HG02623 (cell line): ENCODE data around the gene CCNJL.
"Not testable (repeated sequence)": the region's sequence is repeated elsewhere in the genome, so short reads cannot be mapped to it uniquely, and the experiment has no call there.

Experiments
- ATAC-seq: cut with Tn5 transposase; IDR thresholded peaks from one replicate; pipeline ENCODE4 v1.9.1; 2021; ENCODE audit warnings: moderate library complexity; ENCODE audit not compliant: unreplicated experiment

Gene CCNJL

GRCh38 chr5:160312134-160312959, at the start of gene CCNJL:
Gene CCNJL, minus strand, starts transcription at chr5:160312564. Its CDS starts 641 bp downstream, at chr5:160311923.
- ATAC-seq = no peak

- no peak for ATAC-seq
Measured at GRCh38 chr5:160361624-160362228, 49.4 kb upstream of the CCNJL start.

- ATAC-seq = no peak
Measured at GRCh38 chr5:160360310-160360709, 47.9 kb upstream of the CCNJL start.

GRCh38 chr5:160359816-160360215, 47.5 kb upstream of the CCNJL start:
- no peak for ATAC-seq

- ATAC-seq = no peak
Measured at GRCh38 chr5:160359242-160359641, 46.9 kb upstream of the CCNJL start.

- no peak for ATAC-seq
Measured at GRCh38 chr5:160357861-160358411, 45.6 kb upstream of the CCNJL start.

GRCh38 chr5:160357394-160357793, 45.0 kb upstream of the CCNJL start:
- no peak for ATAC-seq

GRCh38 chr5:160356550-160357347, 44.4 kb upstream of the CCNJL start:
- ATAC-seq = no peak

GRCh38 chr5:160354666-160355065, 42.3 kb upstream of the CCNJL start:
- no peak for ATAC-seq

GRCh38 chr5:160353379-160353778, 41.0 kb upstream of the CCNJL start:
- no peak for ATAC-seq

- no peak for ATAC-seq
Measured at GRCh38 chr5:160352308-160352707, 39.9 kb upstream of the CCNJL start.

- ATAC-seq = no peak
Measured at GRCh38 chr5:160349935-160350303, 37.6 kb upstream of the CCNJL start.

- ATAC-seq = no peak
Measured at GRCh38 chr5:160349249-160349934, 37.0 kb upstream of the CCNJL start.

GRCh38 chr5:160348080-160348479, 35.7 kb upstream of the CCNJL start:
- no peak for ATAC-seq

- no peak for ATAC-seq
Measured at GRCh38 chr5:160347448-160347847, 35.1 kb upstream of the CCNJL start.

GRCh38 chr5:160342413-160342941, 30.1 kb upstream of the CCNJL start:
- no peak for ATAC-seq

- no peak for ATAC-seq
Measured at GRCh38 chr5:160341309-160341870, 29.0 kb upstream of the CCNJL start.

- not testable (repeated sequence) for ATAC-seq
Measured at GRCh38 chr5:160340513-160340912, 28.1 kb upstream of the CCNJL start.

GRCh38 chr5:160339406-160340130, 27.2 kb upstream of the CCNJL start:
- no peak for ATAC-seq

GRCh38 chr5:160334716-160335115, 22.4 kb upstream of the CCNJL start:
- ATAC-seq = not testable (repeated sequence)
